ENCODE measurements around the gene C16orf54.
"Not testable (repeated sequence)": the region's sequence is repeated elsewhere in the genome, so short reads cannot be mapped to it uniquely, and the experiment has no call there.

Gene C16orf54

GRCh38 chr16:29739927-29740629 is 5.7 kb downstream of the C16orf54 start:
- not testable (repeated sequence) for DNase-seq

- peak; percentile 39 for DNase-seq
Measured at GRCh38 chr16:29738514-29738913, 7.3 kb downstream of the C16orf54 start.

GRCh38 chr16:29737713-29738112 is 8.1 kb downstream of the C16orf54 start:
- DNase-seq, result no peak

- no peak for DNase-seq
Measured at GRCh38 chr16:29736764-29737163, 9.0 kb downstream of the C16orf54 start.

- no peak for DNase-seq
Measured at GRCh38 chr16:29736112-29736511, 9.7 kb downstream of the C16orf54 start.

- no peak for DNase-seq
Measured at GRCh38 chr16:29734786-29735185, 11.0 kb downstream of the C16orf54 start.

GRCh38 chr16:29731768-29732601 is 13.8 kb downstream of the C16orf54 start:
- peak; percentile 89 for DNase-seq

GRCh38 chr16:29730649-29731048 is 15.1 kb downstream of the C16orf54 start:
- DNase-seq, result no peak

- DNase-seq, result no peak
Measured at GRCh38 chr16:29729116-29729521, 16.7 kb downstream of the C16orf54 start.

- no peak for DNase-seq
Measured at GRCh38 chr16:29727452-29727851, 18.3 kb downstream of the C16orf54 start.

- DNase-seq, result no peak
Measured at GRCh38 chr16:29726845-29727377, 18.9 kb downstream of the C16orf54 start.

GRCh38 chr16:29721167-29721879 is 24.5 kb downstream of the C16orf54 start:
- peak; percentile 54 for DNase-seq

- no peak for DNase-seq
Measured at GRCh38 chr16:29720703-29721102, 25.1 kb downstream of the C16orf54 start.

GRCh38 chr16:29719063-29719462 is 26.7 kb downstream of the C16orf54 start:
- no peak for DNase-seq

GRCh38 chr16:29717113-29717512 is 28.7 kb downstream of the C16orf54 start:
- no peak for DNase-seq

GRCh38 chr16:29714972-29715371 is 30.8 kb downstream of the C16orf54 start:
- no peak for DNase-seq

GRCh38 chr16:29714396-29714795 is 31.4 kb downstream of the C16orf54 start:
- DNase-seq, result no peak

- DNase-seq, result no peak
Measured at GRCh38 chr16:29712809-29713208, 33.0 kb downstream of the C16orf54 start.

GRCh38 chr16:29710227-29711219 is 35.3 kb downstream of the C16orf54 start:
- DNase-seq, result peak; percentile 53

- DNase-seq, result not testable (repeated sequence)
Measured at GRCh38 chr16:29709657-29710056, 36.1 kb downstream of the C16orf54 start.

GRCh38 chr16:29708917-29709600 is 36.7 kb downstream of the C16orf54 start:
- DNase-seq, result no peak

Measured in activated CD4-positive, alpha-beta T cell treated with anti-CD3 and anti-CD28 coated beads for 48 hours (primary cell).